HG02678 (cell line): Measurements from ENCODE around the gene CHIC2.
"Not testable (repeated sequence)": the region's sequence is repeated elsewhere in the genome, so short reads cannot be mapped to it uniquely, and the experiment has no call there.

Experiments
- ATAC-seq: cut with Tn5 transposase; IDR thresholded peaks from one replicate; pipeline ENCODE4 v1.9.1; 2021; ENCODE audit warnings: mild to moderate bottlenecking, moderate library complexity; ENCODE audit not compliant: unreplicated experiment

The CHIC2 gene

DNA sequence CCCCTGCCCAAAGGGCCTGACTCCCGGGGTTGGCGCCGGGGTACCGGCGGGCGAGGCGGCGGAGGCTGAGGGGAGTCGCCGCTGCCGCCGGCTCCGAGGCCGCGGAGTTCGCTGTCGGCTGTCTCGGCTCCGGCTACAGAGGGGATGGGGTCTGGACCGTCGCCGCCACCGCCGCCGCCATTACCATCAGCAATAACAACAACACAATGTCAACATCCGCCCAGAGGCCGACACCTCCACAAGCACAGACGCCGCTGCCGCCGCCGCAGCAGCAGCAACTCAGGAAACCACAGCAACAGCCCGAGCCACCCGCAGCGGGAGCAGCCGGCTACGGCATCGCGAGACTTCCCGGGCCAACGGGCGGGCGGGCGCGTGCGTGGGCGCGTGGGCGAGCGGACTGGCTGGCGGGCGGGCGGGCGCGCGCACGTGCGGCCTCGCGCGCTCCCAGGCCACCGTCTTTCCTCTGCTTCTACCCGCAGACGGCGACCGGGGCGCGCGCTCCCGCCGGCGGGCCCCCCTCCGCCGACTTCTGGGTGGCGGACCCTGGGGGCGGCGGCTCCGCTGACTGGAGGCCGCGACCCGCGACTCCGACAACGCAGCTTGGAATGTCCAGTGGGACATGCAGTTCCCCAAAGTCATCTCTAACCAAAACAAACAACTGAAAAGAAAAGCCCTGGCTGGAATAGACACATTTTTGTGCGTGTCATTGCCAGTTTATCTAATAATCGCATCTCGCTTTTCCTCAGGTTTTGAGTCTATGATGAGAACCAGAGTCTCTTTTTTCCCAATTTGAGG, at the start of gene CHIC2:
CHIC2 (minus strand) TSS at position 289 of the 795 bp plus-strand sequence. CDS start 305 bp downstream, outside the sequence.
- ATAC-seq: peak; percentile 97

DNA sequence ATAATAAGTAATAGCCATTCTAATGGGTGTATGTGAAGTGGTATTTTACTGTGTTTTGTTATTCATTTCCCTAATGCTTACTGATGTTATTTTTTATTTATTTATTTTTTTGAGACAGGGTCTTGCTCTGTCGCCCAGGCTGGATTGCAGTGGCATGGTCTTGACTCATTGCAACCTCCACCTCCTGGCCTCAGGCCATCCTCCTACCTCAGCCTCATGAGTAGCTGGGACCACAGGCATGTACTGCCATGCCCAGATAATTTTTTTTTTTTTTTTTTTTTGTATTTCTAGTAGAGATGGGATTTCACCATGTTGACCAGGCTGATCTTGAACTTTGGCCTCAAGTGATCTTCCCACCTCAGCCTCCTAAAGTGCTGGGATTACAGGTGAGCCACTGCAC, 48.8 kb upstream of the CHIC2 start:
- ATAC-seq: not testable (repeated sequence)

GRCh38 chr4:54110019-54110416, 45.6 kb upstream of the CHIC2 start:
- no peak for ATAC-seq

- no peak for ATAC-seq
Observed at GRCh38 chr4:54109241-54110018, 45.0 kb upstream of the CHIC2 start.

- no peak for ATAC-seq
Observed at GRCh38 chr4:54107951-54108748, 43.7 kb upstream of the CHIC2 start.

- no peak for ATAC-seq
Observed at GRCh38 chr4:54104907-54105306, 40.5 kb upstream of the CHIC2 start.

DNA sequence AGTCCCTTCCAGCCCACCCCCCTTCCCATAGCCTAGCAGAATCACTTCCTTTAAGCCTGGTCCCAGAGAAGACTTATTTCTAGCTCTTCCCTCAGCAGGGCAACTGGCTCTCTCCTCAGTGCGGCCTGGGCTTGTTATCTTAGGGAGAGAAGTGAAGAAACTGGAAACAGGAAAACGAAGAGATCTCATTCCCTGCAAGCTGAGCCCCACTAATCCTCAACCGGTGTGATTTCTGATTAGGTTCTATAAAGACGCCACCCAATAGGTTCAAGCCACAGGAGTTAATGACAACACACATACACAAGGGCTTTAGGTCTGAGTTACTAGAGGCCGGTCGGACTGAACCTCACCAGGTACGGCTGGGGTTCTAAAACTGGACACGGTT, 38.8 kb upstream of the CHIC2 start:
- ATAC-seq: no peak

- ATAC-seq: no peak
Observed at GRCh38 chr4:54102531-54103106, 38.2 kb upstream of the CHIC2 start.

DNA sequence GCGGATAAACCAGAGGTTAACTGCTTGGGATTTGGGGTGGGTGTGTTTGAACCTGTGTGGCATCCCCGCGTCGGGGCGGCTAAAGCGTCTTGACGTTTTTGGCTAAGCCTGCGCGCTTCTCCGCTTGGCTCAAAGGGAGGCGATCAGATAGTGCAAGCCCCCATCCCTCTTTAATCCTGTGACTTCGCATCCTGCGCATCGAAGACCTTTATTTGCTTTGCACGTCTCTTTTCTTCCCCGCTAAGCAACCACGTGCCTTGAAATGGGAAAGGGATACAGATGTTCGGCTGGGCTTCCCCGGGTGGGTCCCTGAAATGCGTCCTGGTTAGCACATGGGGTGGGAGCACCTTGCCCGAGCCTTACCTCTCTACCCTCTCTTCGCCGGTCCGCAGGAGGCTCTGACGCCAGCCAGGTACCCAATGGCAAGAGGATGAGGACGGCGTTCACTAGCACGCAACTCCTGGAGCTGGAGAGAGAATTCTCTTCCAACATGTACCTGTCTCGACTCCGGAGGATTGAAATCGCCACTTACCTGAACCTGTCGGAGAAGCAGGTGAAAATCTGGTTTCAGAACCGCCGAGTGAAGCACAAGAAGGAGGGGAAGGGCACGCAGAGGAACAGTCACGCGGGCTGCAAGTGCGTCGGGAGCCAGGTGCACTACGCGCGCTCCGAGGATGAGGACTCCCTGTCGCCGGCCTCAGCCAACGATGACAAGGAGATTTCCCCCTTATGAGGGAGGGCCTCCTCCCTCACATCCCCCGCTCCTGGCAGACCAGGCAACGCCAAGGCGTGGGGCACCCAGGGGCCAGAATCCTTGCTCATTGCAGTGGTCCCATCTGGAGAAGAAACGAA, 37.0 kb upstream of the CHIC2 start:
- ATAC-seq: no peak

GRCh38 chr4:54100595-54101189, 36.3 kb upstream of the CHIC2 start:
- ATAC-seq: no peak

- ATAC-seq: no peak
Observed at GRCh38 chr4:54099748-54100574, 35.6 kb upstream of the CHIC2 start, which contains the start of gene GSX2. GSX2 (plus strand) TSS chr4:54100163; CDS start chr4:54100345, 182 bp downstream.

DNA sequence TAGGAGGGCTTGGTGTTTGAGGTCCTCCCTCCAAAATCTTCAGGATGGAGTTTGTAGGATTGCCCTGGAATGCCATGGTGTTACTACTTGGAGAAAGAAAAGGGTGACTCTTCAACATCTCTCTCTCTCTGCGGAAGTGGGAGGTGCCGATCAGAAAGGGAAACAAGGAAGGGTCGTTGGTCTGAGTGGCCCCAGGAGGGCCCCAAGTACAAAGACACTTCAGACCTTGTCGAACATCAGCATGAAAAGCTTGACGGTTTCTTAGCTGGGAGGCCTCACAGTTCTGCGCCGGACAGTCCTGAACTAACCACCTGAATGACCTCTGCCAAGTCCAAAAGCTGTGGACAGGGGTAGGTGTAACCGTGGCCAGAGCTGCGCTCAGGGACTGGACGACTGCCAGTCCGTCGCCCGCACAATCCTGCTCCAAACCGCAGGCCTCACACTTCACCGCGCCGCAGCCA, 34.9 kb upstream of the CHIC2 start:
- no peak for ATAC-seq

DNA sequence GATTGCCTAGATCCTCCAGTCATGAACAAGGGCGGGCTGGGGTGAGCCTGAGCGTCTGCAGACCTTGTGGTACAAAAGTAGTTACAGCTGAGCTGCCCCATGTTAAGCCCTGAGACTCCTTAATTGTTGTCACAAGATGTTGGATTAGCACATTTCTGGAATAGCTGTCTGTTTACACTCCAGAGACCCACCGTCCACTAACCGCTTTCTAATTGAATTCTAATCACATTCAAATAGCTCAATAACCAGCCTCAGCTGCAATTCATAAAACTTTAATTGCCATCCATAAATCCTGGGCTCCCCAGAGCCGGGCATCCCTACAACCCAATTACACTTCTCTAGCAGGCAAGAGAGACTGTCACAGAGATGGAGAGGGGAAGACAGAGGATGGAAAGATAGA, 34.0 kb upstream of the CHIC2 start:
- no peak for ATAC-seq

DNA sequence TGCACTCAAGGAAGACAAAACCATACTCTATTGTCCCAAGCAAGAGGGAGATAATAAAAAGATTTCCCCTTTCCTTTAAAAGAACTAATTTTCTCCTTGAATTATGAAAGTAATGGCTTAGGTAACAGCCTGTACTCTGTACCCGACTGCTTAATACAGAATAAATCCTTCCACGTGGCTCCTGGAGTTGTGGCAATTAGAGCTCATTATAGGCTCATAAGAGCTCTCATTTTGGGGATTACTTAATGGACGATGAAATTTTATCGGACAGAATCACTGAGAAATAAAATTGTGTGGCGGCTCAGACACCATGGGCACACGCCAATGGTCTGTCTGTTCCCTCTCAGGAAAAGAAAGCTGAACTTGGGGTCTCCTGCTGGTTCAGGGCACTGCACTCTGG, 32.7 kb upstream of the CHIC2 start:
- no peak for ATAC-seq

GRCh38 chr4:54096295-54096962, 32.0 kb upstream of the CHIC2 start:
- no peak for ATAC-seq

- no peak for ATAC-seq
Observed at GRCh38 chr4:54095110-54095825, 30.9 kb upstream of the CHIC2 start.

DNA sequence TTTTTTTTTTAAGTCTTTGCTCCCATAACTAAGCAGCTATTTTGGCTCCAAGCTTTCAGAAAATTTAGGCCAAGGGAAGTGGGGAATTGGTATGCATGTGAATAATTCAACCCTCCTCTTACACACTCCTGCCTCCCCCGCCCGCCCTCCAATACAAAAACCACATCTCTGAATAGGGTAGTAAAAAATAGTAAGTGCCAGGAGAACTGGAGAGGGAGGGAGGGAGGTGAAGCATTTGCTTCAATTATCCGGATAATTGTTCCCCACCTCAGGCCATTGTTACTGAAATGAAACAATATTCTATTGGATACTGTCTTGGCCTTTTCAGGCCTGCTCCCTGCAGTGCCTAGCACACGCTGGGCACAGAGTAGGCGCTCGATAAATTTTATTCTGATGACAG, 30.0 kb upstream of the CHIC2 start:
- no peak for ATAC-seq
